AG08396 (cell line): ENCODE data around the gene TMEM212.
"Not testable (repeated sequence)": the region's sequence is repeated elsewhere in the genome, so short reads cannot be mapped to it uniquely, and the experiment has no call there.

Source experiments
- DNase-seq: peaks from one replicate; pipeline ENCODE4 v3.0.0; 2012; ENCODE audit warnings: low spot score, mixed read lengths

The TMEM212 gene

GRCh38 chr3:171835116-171835515, 8.0 kb upstream of the TMEM212 start:
- DNase-seq, result no peak

- DNase-seq, result no peak
These were observed 7.5 kb upstream of the TMEM212 start for GRCh38 chr3:171835613-171836012.

- DNase-seq, result no peak
These were observed 6.3 kb upstream of the TMEM212 start for GRCh38 chr3:171836855-171837254.

GRCh38 chr3:171837698-171838097, 5.5 kb upstream of the TMEM212 start:
- DNase-seq, result no peak

- DNase-seq, result peak; percentile 45
These were observed 4.9 kb upstream of the TMEM212 start for GRCh38 chr3:171838218-171838720.

GRCh38 chr3:171839270-171839669, 3.9 kb upstream of the TMEM212 start:
- DNase-seq, result no peak

- DNase-seq, result no peak
These were observed 2.7 kb upstream of the TMEM212 start for GRCh38 chr3:171840445-171840810.

- no peak for DNase-seq
These were observed 2.1 kb upstream of the TMEM212 start for GRCh38 chr3:171840811-171841619.

- no peak for DNase-seq
These were observed 1.5 kb upstream of the TMEM212 start for GRCh38 chr3:171841620-171842000.

- no peak for DNase-seq
These were observed 1.7 kb downstream of the TMEM212 start for GRCh38 chr3:171844873-171845272.

GRCh38 chr3:171845481-171846284, 2.5 kb downstream of the TMEM212 start:
- no peak for DNase-seq

GRCh38 chr3:171846597-171846996, 3.4 kb downstream of the TMEM212 start:
- DNase-seq, result no peak

- DNase-seq, result no peak
These were observed 4.0 kb downstream of the TMEM212 start for GRCh38 chr3:171847133-171847532.

GRCh38 chr3:171847595-171848259, 4.6 kb downstream of the TMEM212 start:
- DNase-seq, result no peak

GRCh38 chr3:171849617-171850319, 6.6 kb downstream of the TMEM212 start:
- DNase-seq, result no peak

GRCh38 chr3:171850320-171850959, 7.3 kb downstream of the TMEM212 start:
- DNase-seq, result no peak

- DNase-seq, result no peak
These were observed 8.0 kb downstream of the TMEM212 start for GRCh38 chr3:171850960-171851659.

GRCh38 chr3:171851660-171852058, 8.5 kb downstream of the TMEM212 start:
- DNase-seq, result no peak

- no peak for DNase-seq
These were observed 11.6 kb downstream of the TMEM212 start for GRCh38 chr3:171854649-171855305.

GRCh38 chr3:171858770-171859169, 15.6 kb downstream of the TMEM212 start:
- DNase-seq, result not testable (repeated sequence)
